Measurements from ENCODE around the gene PITPNM1.
"Not testable (repeated sequence)": the region's sequence is repeated elsewhere in the genome, so short reads cannot be mapped to it uniquely, and the experiment has no call there.

PITPNM1 gene

DNA sequence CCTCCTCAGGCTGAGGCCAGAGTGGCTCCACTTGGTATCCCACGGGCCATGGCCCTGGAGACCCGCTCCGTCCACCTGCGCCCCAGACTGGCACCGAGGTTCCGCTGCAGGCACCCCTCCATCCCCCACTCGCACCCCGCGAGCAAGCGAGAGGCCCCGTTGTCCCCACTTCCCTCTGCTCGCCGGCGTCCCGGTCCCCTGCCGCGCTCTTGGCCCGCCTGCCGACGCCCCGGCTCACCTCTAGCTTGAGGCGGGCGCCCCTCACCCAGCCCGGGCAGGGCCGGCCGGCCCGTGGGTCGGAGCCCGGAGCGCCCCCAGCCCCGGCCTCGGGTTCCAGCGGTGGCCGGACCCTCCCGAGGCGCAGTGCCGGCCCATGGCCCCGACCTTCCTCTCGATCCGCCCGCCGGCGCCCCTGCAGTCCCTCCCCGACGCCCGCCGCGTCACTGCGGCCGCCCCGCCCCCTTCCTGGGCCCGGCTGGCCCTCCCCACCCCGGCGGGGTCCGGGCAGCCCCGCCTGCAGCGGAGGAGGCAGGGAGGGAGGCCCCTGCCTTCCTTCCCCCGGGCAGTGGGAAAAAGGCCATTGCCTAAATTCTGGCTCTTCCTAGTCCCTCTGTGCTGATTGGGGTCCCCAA lies at the start of gene PITPNM1:
Gene PITPNM1 (minus strand): TSS at position 414 of the 632 bp plus-strand sequence. CDS start 1,183 bp downstream, outside the sequence.
- peak; percentile 37 for DNase-seq

DNA sequence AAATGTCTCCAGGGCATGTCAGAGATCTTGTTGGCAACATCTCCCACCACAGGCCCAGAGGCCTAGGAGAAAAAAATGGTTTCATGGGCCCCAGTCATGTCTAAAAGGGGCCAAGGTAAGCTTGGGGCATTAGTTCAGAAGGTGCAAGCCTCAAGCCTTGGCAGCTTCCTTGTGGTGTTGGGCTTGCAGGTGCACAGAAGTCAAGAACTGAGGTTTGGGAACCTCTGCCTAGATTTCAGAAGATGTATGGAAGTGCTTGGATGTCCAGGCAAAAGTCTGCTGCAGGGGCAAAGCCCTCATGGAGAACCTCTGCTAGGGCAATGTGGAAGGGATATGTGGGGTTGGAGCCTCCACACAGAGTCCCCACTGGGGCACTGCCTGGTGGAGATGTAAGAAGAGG lies 46.5 kb upstream of the PITPNM1 start:
- DNase-seq = not testable (repeated sequence)

DNA sequence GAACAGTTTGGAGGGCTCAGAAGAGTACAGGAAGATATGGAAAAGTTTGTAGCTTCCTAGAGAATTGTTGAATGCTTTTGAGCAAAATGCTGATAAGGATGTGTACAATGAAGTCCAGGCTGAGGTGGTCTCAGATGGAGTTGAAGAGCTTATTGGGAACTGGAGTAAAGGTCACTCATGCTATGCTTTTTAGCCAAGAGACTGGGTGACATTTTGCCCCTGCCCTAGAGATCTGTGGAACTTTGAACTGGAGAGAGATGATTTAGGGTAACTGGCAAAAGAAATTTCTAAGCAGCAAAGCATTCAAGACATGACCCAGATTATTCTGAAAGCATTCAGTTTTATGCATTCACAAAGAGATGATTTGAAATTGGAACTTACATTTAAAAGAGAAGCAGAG lies 46.0 kb upstream of the PITPNM1 start:
- no peak for DNase-seq

DNA sequence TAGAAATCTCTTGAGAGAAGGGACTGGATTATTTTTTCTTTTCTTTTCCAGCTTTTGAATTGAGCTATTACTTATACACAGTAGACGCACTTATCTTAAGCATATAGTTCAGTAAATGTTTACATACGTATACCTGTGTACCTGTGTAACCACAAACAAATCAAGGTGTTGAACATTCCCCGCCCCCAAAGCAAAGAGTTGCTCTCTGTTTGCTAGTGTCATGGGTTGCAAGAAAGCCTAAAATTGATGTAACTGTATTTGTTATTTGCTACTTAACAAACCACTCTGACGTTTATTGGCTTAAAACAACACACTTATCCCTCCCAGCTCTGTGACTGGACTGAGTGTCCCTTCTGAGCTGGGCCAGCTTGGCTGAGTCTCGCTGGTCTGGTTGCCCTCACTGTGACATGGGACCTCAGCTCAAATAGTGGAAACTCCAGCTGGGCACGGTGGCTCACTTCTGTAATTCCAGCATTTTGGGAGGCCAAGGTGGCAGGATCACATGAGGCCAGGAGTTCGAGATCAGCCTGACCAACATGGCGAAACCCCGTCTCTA lies 43.5 kb upstream of the PITPNM1 start:
- no peak for DNase-seq

DNA sequence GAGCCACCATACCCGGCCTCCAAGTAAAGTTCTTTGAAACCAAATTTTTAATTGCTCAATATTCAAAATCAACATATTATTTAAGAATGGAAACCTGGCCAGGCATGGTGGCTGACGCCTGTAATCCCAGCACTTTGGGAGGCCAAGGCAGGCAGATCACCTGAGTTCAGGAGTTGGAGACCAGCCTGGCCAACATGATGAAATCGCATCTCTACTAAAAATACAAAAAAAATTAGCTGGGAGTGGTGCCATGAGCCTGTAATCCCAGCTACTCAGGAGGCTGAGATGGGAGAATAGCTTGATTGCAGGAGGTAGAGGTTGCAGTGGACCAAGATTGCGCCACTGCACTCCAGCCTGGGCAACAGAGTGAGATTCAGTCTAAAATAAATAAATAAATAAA lies 42.9 kb upstream of the PITPNM1 start:
- not testable (repeated sequence) for DNase-seq

DNA sequence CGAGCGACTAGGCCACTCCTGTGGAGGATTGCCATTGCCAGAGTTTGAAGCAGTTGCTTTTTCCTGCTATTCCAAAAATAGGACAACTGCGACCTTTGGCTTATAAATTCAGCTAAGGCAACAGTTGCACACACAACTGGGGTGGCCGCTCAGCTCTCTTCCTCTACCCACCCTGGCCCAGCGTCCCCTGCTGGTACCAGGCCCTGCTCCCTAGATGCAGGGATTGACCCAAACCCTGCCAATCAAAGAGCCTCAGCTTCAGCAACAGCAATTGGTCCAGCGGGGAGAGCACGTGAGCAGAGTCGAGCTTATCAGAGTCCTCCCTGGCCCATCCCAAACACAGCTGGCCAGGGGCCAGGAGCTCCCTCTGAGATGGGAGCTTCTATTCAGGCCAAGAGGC lies 40.1 kb upstream of the PITPNM1 start:
- DNase-seq = no peak

DNA sequence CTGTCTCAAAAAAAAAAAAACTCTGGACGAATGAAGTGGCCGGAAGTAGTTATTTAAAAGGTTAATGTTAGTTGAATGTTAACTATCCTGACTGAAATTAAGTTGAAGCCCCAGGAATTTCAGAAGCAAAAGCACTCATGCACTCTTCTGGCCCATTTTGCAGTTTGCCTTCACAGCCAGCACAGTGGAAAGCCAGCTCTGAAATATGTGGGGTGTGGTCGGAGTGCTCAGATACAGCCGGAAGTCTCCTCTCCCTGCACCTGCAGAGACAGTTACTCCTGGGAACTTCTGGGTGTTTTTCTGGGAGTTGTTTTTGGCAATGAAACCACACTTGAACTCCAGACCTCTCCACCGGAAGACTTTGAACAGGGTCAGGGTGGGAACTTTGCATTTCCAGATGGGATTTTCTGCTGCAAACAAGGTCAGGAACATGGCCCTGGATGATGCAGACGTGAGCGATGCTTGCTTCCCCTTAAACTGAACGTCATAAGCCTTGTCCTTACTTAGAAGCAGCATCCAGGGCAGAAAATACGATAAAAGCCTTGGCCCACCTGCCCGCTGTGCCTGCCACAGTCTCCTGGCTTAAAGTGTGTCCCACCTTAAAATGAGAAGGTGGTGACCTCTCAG lies 39.6 kb upstream of the PITPNM1 start:
- DNase-seq = no peak

DNA sequence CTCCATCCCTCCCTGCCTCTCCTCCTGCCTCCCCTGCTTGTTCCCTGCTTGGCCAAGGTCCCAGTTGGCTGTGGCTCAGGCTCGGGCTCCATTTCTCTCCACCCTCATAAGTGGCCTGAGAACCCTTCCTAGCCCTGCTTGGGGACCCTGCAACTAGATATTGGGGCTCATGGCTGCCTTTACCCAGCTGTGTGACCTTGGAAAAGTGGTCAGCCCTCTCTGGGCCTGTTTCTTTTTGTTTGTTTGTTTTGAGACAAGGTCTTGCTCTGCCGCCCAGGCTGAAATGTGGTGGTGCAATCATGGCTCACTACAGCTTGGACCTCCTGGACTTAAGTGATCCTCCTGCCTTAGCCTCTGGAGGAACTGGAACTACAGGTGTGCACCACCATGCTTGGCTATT lies 38.4 kb upstream of the PITPNM1 start:
- DNase-seq = no peak

DNA sequence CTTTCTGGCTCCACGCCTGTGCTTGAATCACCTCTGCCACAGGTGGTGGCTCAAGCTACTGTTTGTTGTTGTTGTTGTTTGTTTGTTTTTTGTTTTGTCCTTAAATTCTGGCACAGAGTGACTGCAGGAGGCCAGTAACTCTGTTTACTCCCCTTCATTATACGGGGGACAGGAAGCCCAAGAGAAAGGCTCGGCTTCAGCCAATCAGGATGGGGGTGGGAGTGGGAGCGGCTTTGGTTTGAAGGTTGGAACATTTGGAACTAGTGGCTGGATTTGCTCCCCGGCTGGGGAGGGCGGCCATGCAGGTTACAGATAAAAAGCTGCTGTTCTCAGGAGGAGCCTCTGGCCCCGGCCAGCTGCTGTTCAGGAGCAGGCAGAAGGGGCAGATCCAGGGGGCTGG lies 37.8 kb upstream of the PITPNM1 start:
- DNase-seq = no peak

DNA sequence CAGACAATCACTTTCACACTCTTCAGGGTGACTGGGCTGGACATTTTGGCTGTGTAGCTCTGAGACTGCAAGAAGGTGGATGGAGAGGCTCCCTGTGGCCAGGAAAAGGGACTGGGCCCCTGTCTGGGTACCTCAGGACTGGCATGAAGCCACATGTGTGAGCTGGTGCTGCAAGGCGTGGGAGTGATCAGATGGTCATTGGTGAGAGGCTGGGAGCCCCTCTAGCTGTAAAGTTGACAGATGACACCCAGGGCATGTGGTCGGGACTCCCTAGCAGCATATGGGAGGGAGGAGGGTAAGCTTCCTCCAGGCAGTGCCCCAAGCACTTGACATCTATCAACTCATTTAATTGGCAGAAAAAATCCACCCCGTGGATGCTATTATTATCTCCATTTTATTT lies 37.0 kb upstream of the PITPNM1 start:
- DNase-seq = no peak

DNA sequence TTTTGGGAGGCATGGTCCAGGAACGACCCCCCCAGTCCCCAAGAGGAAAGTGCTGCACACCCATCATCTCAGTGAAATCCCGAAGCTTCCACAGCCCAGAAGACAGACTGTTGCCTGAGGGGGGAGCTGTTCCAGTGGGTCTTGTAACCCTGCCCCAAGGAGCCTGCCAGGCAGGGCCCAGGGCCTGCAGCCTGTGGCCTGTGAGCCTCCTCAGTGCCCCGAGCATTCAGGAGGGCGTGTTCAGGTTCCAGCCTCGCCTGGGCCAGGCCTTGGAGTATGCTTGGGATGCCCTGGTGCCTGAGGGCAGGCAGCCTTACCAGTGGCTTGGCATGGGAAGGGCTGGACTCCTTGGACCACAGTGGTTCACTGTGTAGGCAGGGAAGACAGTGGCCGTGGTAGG lies 36.0 kb upstream of the PITPNM1 start:
- DNase-seq = no peak

DNA sequence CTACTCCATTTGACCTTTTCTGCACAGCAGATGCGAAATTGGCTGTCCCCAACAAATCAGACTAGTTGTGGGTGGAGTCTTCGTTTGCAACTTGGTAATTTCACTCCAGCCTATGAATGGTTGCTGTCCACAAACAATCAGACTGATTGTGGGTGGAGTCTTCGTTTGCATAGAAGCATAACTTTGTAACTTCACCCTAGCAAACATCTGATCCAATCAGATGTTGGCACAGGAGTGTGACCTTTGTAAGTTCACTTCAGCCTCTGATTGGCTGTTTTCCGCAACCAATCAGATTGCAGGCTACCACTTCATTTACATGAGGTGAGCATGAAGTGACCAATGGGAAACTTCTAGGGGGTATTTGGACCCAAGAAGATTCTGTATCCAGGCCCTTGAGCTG lies 34.4 kb upstream of the PITPNM1 start:
- DNase-seq = no peak

DNA sequence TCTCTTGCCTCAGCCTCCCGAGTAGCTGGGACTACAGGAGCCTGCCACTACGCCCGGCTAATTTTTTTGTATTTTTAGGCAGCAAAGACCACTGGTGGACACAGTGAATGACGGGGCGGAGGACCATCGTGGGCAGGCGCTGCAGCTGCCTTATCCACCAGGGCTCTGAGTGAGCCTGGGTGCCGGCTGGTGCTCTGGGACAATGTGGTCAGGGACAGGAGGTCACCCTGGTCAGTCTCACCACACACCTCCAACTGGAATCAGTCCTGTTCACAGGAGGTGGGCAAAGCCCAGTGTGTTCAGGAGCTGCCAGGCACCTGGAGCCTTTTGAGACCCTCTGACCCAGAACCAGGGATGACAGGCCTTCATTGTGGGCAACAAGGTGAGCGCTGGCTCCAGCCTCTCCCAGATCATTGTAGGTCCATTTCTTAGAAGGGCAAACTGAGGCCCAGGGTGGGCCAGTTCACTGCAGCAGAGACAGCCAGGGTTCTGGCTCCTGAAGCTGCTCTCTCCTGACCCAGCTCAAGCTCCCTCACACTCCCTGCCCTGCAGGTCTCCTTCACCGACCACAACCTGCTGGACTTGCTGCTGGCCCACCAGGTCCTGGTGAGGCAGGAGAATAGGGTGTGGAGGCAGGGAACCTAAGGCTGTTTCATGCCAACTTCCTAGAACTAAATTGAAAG lies 33.8 kb upstream of the PITPNM1 start:
- no peak for DNase-seq

DNA sequence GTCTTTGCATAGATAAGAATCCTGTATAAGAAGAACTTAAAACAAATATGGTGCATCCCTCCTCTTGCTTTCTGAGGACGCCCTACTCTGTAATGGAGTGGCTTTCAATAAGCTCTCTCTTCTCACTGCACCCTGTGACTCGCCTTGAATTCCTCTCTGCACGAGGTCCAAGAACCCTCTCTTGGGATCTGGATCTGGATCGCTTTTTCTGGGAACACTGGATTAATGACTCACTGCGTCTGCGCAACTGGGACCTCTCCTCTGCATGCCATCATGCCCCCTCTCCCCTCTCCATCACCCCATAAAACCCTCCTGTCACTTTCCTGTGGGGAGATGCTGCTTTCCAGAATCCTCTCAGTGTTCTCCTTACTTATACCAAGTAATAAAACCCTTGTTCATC lies 33.1 kb upstream of the PITPNM1 start:
- DNase-seq = no peak

DNA sequence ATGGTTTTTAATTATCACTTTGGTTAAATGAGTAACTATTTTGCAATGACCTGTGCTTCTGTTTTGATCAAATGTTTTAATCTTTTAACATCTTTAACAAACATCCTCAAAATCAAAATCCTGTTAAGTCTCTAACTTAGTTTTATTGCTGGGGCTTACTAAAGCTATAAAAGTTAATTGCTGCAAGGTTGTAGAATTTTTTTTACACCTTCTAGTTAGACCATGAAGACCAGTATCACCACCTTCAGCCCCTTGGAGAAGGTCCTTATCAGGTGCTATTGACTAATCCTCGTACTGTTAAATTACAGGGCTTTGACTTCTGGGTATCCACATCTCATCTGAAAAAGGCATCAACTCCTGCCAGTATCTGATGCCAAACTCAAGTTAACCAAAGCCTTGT lies 30.4 kb upstream of the PITPNM1 start:
- DNase-seq = no peak

DNA sequence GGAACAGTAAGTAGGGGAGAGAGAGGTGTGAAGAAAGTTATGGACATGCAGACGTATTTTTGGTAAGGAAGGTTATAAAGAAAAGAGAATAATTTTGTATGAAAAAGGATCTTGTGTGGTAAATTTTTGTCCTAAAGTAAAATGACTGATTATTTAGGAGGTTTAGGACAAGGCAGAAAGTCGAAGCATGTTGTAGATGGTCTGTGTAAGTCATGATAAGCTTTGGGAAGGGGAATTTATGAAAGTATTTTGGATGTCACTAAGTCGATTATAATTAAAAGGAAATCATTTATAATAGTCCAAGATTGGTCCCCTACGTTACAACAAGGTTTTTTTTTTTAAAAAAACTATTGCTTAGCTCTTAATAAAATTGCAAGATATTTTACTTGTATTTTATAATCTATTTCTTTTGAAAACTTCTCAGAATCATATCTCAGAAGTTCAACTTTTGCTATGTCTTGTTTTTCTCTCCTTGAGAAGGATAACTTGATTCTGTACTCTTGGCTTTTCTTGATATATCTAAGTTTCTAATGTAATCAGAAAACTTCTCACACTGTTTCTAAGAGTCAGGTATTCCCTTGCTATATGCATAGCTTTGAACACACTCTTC lies 29.0 kb upstream of the PITPNM1 start:
- no peak for DNase-seq

DNA sequence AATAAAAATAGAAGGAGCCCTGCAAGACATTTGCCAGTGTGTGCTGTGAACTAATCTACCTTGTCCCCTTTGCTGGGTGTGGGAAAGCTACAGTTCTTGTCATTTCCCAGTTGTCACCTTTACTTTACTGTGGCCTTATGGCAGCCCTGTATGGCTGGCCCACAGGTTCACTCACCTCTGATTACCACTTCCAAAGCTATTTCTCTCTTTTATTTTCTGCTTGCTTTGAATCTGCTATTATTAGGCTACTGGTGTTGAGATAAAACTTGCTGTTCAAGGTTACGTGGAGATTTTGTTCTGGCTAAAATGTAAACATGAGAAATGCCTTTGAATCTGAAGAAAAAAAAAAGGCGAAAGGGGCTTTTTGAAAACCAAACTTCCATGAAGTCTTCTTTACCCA lies 27.7 kb upstream of the PITPNM1 start:
- DNase-seq = no peak

DNA sequence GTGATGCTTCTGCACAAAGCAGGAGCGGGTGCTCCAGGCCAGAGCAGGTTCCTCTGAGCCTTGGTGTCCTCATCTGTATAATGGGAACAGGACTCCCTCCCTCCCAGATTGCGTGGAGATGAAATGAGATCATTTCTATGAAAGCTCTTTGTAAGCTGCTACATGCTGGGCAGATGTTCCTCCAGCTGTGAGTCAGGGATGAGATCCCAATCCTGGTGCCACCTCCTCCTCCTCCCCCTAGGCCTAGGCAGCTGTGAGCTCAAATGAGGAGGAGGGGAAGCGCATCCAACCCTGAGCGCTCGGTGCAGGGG lies 25.1 kb upstream of the PITPNM1 start:
- DNase-seq = no peak

DNA sequence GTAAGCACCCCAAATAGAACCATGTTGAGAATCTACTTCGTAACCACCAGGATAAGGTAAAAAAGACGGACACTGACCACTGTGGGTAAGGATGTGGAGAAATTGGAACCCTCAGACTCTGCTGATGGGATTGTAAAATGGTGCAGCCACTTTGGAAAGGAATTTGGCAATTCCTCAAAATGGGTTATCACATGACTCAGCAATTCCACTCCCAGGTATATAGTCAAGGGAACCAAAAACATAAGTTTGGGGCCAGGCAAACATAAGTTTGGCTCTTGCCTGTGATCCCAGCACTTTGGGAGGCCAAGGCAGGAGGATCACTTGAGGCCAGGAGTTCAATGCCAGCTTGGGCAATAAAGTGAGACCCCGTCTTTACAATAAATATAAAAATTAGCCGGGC lies 23.2 kb upstream of the PITPNM1 start:
- no peak for DNase-seq

DNA sequence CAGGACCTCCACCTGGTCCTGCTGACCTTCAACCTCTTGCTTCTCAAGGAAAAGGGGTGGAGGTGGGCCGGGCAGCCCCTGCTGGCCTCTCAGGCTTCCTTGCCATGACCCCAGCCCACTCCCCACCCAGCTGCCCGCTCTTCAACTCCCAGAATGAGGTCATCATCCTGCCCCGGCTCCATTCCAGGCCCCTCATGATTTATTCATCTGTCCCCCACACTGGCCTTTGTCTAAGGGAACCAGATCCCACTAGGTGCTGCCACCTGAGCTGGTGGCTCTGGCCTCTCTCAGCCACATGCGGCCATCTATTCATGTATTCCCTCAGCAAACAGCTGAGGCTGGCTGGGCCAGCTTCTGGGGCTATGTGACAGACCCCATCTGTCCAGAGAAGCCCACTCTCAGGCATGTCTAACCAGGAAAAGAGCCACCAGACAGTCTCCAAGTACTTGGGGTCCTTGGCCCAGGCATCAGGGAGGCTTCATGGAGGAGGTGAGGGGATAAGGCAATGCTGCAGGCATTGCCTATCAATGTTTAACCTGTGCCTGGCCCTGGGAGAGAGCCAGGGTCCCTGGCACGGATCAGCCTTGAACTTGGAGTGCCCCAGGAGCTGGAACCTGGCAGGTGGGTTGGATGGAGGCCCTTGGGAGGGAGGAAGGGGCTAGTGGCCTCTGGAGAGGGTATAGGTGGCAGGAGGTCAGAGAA lies 20.3 kb upstream of the PITPNM1 start:
- no peak for DNase-seq

DNA sequence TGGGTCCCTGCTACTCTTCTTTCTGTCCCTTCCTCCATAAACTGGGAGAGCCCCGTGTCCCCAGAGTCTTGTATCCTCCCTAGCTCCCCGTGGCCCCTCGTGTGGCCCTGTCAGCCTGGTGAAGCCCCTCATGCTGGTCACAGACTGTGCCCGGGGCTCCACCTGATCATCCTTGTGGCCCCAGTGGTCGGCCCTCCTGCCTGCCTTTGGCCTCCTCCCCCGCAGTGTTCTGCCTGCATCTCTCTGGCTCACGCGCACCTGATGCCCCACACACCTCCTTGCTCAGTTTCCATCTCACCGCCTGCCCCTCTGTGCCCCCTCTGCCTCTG lies 19.3 kb upstream of the PITPNM1 start:
- no peak for DNase-seq

DNA sequence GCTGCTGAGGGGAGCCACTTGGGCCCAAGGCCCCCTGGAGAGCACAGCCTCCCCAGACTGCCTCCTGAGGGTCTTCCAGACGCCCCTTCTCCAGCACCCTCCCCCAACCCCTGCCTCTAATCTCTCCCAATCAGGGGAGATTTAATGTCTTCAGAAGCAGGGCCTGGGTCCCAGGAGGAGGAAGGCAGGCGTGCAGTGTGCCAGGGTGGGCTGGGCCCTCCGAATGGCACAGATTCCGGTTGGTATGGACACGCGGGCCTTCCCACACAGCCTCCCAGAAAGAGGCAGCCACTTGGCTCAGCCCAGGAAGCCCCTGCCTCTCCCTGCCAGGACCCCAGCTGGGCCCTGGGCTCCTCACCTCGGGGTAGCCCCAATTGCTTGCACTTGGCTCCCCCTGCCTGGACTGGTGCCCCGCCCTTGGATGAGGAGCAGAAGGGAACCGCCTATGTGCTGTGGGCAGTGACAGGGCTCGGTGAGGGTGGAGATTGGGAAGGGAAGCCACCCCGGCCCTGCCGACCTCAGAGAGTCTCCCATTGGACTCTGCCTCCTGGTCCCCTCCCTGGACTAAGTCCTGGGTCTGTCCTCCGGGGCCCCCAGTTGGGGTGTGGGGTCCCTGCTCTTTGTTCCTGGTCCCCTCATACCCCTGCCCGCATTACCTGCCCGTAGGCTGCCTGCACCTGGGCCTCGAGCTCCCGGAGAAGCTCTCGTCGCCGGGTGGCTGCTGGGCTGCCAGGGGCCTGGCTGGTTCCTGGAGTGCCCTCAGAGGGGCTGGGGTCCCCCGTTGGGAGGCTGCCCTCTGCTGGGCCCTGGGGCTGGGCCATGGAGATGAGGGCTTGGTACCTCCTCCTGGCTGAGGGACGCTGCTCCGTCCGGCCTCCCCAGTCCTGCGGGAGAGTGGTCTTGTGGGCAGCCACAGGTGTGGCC lies 18.7 kb upstream of the PITPNM1 start:
- DNase-seq = no peak

Measured in GF-D8 (cell line).